ENCODE measurements around the gene TMEM234. TPM values are rescaled to one million over a fixed set of nuclear protein-coding genes. Genes with fewer than 3 reads are reported as not detected.
"Not testable (repeated sequence)": the region's sequence is repeated elsewhere in the genome, so short reads cannot be mapped to it uniquely, and the experiment has no call there.

Gene TMEM234
- 1 to 10 TPM; 8.8 to 9.9 TPM for total RNA-seq
- long read RNA-seq, partial matches to known transcripts, result 1 of 4 reads
- long read RNA-seq, other reads (novel, unspliced or antisense), result 3 of 4 reads

- ATAC-seq (peak; percentile 97), DNase-seq (peak; percentile 94)
- intact Hi-C loops (cut with DNase I), result no loop called here
Observed at GRCh38 chr1:32221980-32222755, at the start of gene TMEM234, which contains the start of gene EIF3I. Gene TMEM234, minus strand, starts transcription at chr1:32222353. Its CDS starts 31 bp downstream, at chr1:32222322. Gene EIF3I, plus strand, starts transcription at chr1:32222407. Its CDS starts 35 bp downstream, at chr1:32222442.

- intact Hi-C loops (cut with DNase I), result no loop called here
- no peak for ATAC-seq
- DNase-seq, result no peak
Observed at GRCh38 chr1:32269744-32270143, 47.6 kb upstream of the TMEM234 start.

GRCh38 chr1:32266921-32267591 is 44.9 kb upstream of the TMEM234 start:
- ATAC-seq (no peak), DNase-seq (no peak)
- intact Hi-C loops (cut with DNase I), result no loop called here

- ATAC-seq, result no peak
- intact Hi-C loops (cut with DNase I), result no loop called here
- no peak for DNase-seq
Observed at GRCh38 chr1:32265846-32266245, 43.7 kb upstream of the TMEM234 start.

GRCh38 chr1:32263744-32264143 is 41.6 kb upstream of the TMEM234 start:
- DNase-seq (no peak), ATAC-seq (no peak)
- intact Hi-C loops (cut with DNase I), result no loop called here

GRCh38 chr1:32263236-32263593 is 41.1 kb upstream of the TMEM234 start:
- ATAC-seq; DNase-seq; intact Hi-C loops (cut with DNase I): not testable (repeated sequence)

- intact Hi-C loops (cut with DNase I), result no loop called here
- ATAC-seq, result no peak
- no peak for DNase-seq
Observed at GRCh38 chr1:32257227-32257508, 35.0 kb upstream of the TMEM234 start.

GRCh38 chr1:32256473-32257226 is 34.5 kb upstream of the TMEM234 start:
- ATAC-seq (no peak), DNase-seq (no peak)
- intact Hi-C loops (cut with DNase I), result no loop called here

- no peak for DNase-seq
- no peak for ATAC-seq
- intact Hi-C loops (cut with DNase I), result no loop called here
Observed at GRCh38 chr1:32255072-32256071, 33.2 kb upstream of the TMEM234 start.

- ATAC-seq, result no peak
- intact Hi-C loops (cut with DNase I), result no loop called here
- DNase-seq, result no peak
Observed at GRCh38 chr1:32250893-32251716, 29.0 kb upstream of the TMEM234 start, which contains the start of gene LCK. Gene LCK, plus strand, starts transcription at chr1:32251265. Its CDS starts 23,065 bp downstream, at chr1:32274330.

- DNase-seq (peak; percentile 44), ATAC-seq (peak; percentile 19 to 68)
- intact Hi-C loops (cut with DNase I), result loop anchor here in 1 of 2 donors (10.0 kb wide), 1 partner anchor 45 kb away; the partner anchor contains the start of gene HDAC1
Observed at GRCh38 chr1:32249831-32250525, 27.8 kb upstream of the TMEM234 start.

GRCh38 chr1:32247983-32248889 is 26.1 kb upstream of the TMEM234 start:
- ATAC-seq (peak; percentile 56 to 79), DNase-seq (peak; percentile 90)
- intact Hi-C loops (cut with DNase I), result loop anchor here in 1 of 2 donors (10.0 kb wide), 1 partner anchor 47 kb away; the partner anchor contains the start of gene HDAC1

GRCh38 chr1:32247452-32247851 is 25.3 kb upstream of the TMEM234 start:
- peak in 1 of 2 donors; percentile 16 for ATAC-seq
- DNase-seq, result peak; percentile 38

GRCh38 chr1:32246888-32247273 is 24.7 kb upstream of the TMEM234 start, which contains the start of gene FAM167B:
Gene FAM167B, plus strand, starts transcription at chr1:32247222. Its CDS starts 200 bp downstream, at chr1:32247422.
- intact Hi-C loops (cut with DNase I), result loop anchor here in 1 of 2 donors (10.0 kb wide), 1 partner anchor 48 kb away; the partner anchor contains the start of gene HDAC1
- ATAC-seq, result peak; percentile 45 to 60
- DNase-seq, result peak; percentile 72

More at GRCh38 chr1:32247452-32247851, 25.3 kb upstream of the TMEM234 start:
- intact Hi-C loops (cut with DNase I), result loop anchor here in 1 of 2 donors (10.0 kb wide), 1 partner anchor 47 kb away; the partner anchor contains the start of gene HDAC1

- intact Hi-C loops (cut with DNase I), result loop anchor here in 1 of 2 donors (10.0 kb wide), 1 partner anchor 52 kb away; the partner anchor contains the start of gene HDAC1
- DNase-seq (peak; percentile 46), ATAC-seq (peak in 1 of 2 donors; percentile 7)
Observed at GRCh38 chr1:32242341-32242851, 20.2 kb upstream of the TMEM234 start.

Data from left cardiac atrium (tissue), 4 donors.